OCI-LY7 (cell line): ENCODE measurements around the gene NUTF2.

Experiments
- CTCF ChIP-seq: fragments of 200-600 bp; sonication (generic); conservative IDR thresholded peaks from 2 replicates; pipeline ENCODE4 v1.5.1; 2014; ENCODE audit warnings: mild to moderate bottlenecking, antibody characterized with exemption, low read length, moderate library complexity, mixed read lengths
- EZH2phosphoT487 ChIP-seq: fragments of 200-600 bp; sonication (generic); IDR thresholded peaks from 2 replicates; pipeline ENCODE4 v1.6.1; 2018; ENCODE audit warnings: low read depth, borderline replicate concordance, mild to moderate bottlenecking, mixed run types, antibody characterized with exemption, low read length, moderate library complexity, mixed read lengths

DNA sequence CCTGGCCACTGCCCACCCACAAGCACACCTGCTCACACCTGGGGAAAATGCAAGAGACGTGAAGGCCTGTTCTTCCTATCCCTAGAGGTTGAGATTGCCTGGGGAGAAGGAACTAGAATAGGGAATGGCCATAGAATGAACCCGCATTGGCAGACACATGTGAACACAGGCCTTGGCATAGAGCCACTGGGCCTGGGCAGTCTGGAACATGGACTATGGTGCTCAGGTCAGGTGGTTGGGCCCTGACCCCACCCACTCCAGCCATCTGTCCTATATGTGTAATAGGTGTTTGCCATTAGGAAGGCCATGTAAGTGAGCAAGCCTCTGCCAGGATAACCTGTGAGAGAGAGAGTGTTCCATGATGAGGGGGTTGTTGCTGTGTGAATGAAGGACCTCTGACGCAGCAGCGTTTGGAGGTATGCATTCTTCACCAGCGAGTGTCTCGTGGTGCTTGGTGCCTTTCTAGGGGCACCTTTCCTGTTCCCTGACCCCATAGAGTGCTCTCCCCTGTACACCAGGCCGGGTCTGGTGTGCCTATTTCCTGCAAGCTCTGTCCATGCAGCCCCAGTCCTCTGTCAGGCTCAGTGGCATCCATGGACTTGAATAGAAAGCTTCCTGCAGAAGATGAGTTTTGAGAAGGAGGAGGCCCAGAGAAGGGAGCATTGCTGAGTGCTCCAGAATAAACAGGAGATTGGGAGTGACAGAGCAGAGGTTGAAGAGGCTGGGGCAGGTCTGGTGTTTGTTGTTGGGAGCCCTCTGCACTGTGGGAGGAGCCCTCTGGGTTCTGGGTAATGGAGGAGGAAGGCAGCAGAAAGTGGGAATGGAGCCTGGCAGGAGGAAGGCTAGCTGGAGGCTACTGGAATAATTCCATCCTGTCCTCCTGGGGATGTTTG lies 69.3 kb downstream of the NUTF2 start:
- TF ChIP-seq CTCF: no peak
- TF ChIP-seq EZH2phosphoT487: no peak
